GM13976 (cell line): ENCODE data around the gene SSTR3.

Source experiments
- DNase-seq: peaks from one replicate; pipeline ENCODE4 v3.0.0; 2012; ENCODE audit warnings: low spot score
- CTCF ChIP-seq: IDR thresholded peaks from 2 replicates; pipeline ENCODE4 v1.5.1; 2012; ENCODE audit warnings: borderline replicate concordance, mild to moderate bottlenecking; ENCODE audit not compliant: insufficient read depth; ENCODE audit errors: extremely low read depth, missing control alignments, control extremely low read depth
- in situ Hi-C: fragments of 300-500 bp; cut with MboI; formaldehyde crosslinking; loops from one replicate; pipeline ENCODE4 v1.12.0; 2022; ENCODE audit warnings: low sequenced_read_pairs, mixed read lengths, inconsistent platforms; ENCODE audit not compliant: unreplicated experiment

Gene SSTR3

GRCh38 chr22:37185646-37186227, 26.5 kb downstream of the SSTR3 start:
- TF ChIP-seq CTCF, result no peak
- in situ Hi-C loops, result no loop called here
- DNase-seq, result no peak

- TF ChIP-seq CTCF, result no peak
- no peak for DNase-seq
- in situ Hi-C loops, result no loop called here
Measured at GRCh38 chr22:37184816-37185541, 27.3 kb downstream of the SSTR3 start.

- TF ChIP-seq CTCF, result no peak
- DNase-seq, result no peak
- in situ Hi-C loops, result no loop called here
Measured at GRCh38 chr22:37184380-37184755, 27.9 kb downstream of the SSTR3 start.

GRCh38 chr22:37183432-37184379, 28.6 kb downstream of the SSTR3 start:
- in situ Hi-C loops, result no loop called here

GRCh38 chr22:37182949-37183245, 29.4 kb downstream of the SSTR3 start:
- TF ChIP-seq CTCF, result no peak
- in situ Hi-C loops, result no loop called here
- DNase-seq, result no peak

More at GRCh38 chr22:37183432-37184379, 28.6 kb downstream of the SSTR3 start:
- DNase-seq, result no peak
- no peak for TF ChIP-seq CTCF

GRCh38 chr22:37182101-37182948, 30.0 kb downstream of the SSTR3 start:
- TF ChIP-seq CTCF, result no peak
- no peak for DNase-seq
- in situ Hi-C loops, result no loop called here
